Sigmoid colon (tissue), 7 donors: ENCODE results near the gene ASB7. TPM values are rescaled to one million over a fixed set of nuclear protein-coding genes. Genes with fewer than 3 reads are reported as not detected.
A peak's percentile ranks its signal among the peaks of the same experiment; 100 is the strongest.

Source experiments
- DNase-seq: peaks from one replicate; pipeline ENCODE4 v3.0.0-alpha.2; 2019
- H3K27ac ChIP-seq, 4 donors: fragments of 200-600 bp; sonication (generic); one replicate each; pipeline ENCODE4 v1.5.1; 2016 to 2019; ENCODE audit warnings: mild to moderate bottlenecking in 1 of 4
- H3K27me3 ChIP-seq, 3 donors: fragments of 200-600 bp; sonication (generic); one replicate each; pipeline ENCODE4 v1.5.1; 2019; ENCODE audit warnings: mild to moderate bottlenecking in 1 of 3
- H3K36me3 ChIP-seq, 4 donors: fragments of 200-600 bp; sonication (generic); one replicate each; pipeline ENCODE4 v1.5.1; 2016 to 2019
- H3K4me1 ChIP-seq, 4 donors: fragments of 200-600 bp; sonication (generic); one replicate each; pipeline ENCODE4 v1.5.1; 2017 to 2019
- H3K4me3 ChIP-seq, 4 donors: fragments of 200-600 bp; sonication (generic); one replicate each; pipeline ENCODE4 v1.5.1; 2017 to 2019; ENCODE audit warnings: mild to moderate bottlenecking in 2 of 4, moderate library complexity in 1 of 4
- H3K9me3 ChIP-seq, 4 donors: fragments of 200-600 bp in 3 of 4; sonication (generic) in 3 of 4; one replicate each; pipeline versions ENCODE4 v1.5.1 to v1.6.1; 2013 to 2019
- CTCF ChIP-seq, 4 experiments: fragments of 450-650 bp in 3 of 4; fragments of 200-600 bp in 1 of 4; IDR thresholded peaks; one replicate each; pipeline ENCODE4 v1.5.1; 2016 to 2019; ENCODE audit warnings: antibody characterized with exemption in 4 of 4, mild to moderate bottlenecking in 3 of 4, moderate library complexity in 2 of 4
- EP300 ChIP-seq, 4 donors: sonication (generic); formaldehyde crosslinking; IDR thresholded peaks; one replicate each; pipeline ENCODE4 v1.6.1; 2017; ENCODE audit warnings: antibody characterized with exemption in 4 of 4
- POLR2A ChIP-seq, 2 donors: fragments of 450-650 bp; IDR thresholded peaks; one replicate each; pipeline ENCODE4 v1.6.1; 2016; ENCODE audit warnings: antibody characterized with exemption in 2 of 2, mild to moderate bottlenecking in 2 of 2, moderate library complexity in 2 of 2
- POLR2AphosphoS5 ChIP-seq, 4 donors: sonication (generic); formaldehyde crosslinking; IDR thresholded peaks; one replicate each; pipeline ENCODE4 v1.6.1; 2017; ENCODE audit warnings: antibody characterized with exemption in 4 of 4
- WGBS, 2 donors: extraction: QIAGEN DNeasy Blood & Tissue Kit; methylation state at CpG; one replicate each; pipeline ENCODE4 v1.1.7; 2013; 5-methylcytosine and 5-hydroxymethylcytosine counted together
- intact Hi-C: fragments of 100-400 bp; cut with DNase I; formaldehyde crosslinking; loops from one replicate; pipeline ENCODE4 v1.15.1; 2023
- polyA plus RNA-seq, 3 donors: library from polyadenylated mRNA; stranded (reverse); fragments of 200-250 nt; gene quantifications; one replicate each; pipeline ENCODE4 v1.2.3, GENCODE V29; 2013
- total RNA-seq, 4 donors: library from RNA; depleted of rRNA; stranded (reverse); fragments of >200 nt; gene quantifications; one replicate each; pipeline ENCODE4 v1.1.0, GENCODE V29; 2016
- donor health status: healthy with polysubstance abuse.
- donor health status: Bipolar disorder and iron deficiency.
- donor health status: healthy.

ASB7 gene
- total and polyA plus RNA-seq, 7 donors, result 7.2 to 15.7 (median 10.7) TPM

DNA sequence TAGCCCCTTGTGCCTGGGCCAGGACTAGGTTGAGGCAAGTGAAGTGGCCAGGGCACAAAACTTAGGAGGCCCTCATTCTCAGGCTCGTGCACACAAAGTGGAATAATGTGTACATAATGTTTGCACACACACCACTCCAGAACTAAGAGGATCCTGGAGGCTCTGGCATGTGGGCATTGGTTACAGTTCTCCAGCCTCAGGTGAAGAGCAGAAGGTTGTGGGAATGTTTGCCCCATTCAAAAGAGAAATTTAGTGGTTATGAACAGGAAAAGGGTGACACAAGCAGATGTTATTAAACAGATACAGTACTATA is 31.3 kb downstream of the ASB7 start:
- Histone ChIP-seq H3K27me3 (no peaks in the 10 kb centered on the region), H3K4me1 (peaks cover 0 to 27% (median 8%) of the 10 kb centered on the region in 4 donors), H3K36me3 (peaks cover 0 to 35% (median 6%) of the 10 kb centered on the region in 4 donors), H3K9me3 (no peaks in the 10 kb centered on the region), H3K27ac (no peak overlapping the region), H3K4me3 (no peak overlapping the region)
- TF ChIP-seq POLR2AphosphoS5 (IDR thresholded peaks at IDR 0.05), result no peak
- WGBS, 2 donors, result 69 to 85% methylated on average over 1 of the region's 1 CpG
- intact Hi-C loops, result no loop called here
- no peak for DNase-seq

GRCh38 chr15:100635406-100636071 is 33.1 kb downstream of the ASB7 start:
- H3K4me1 ChIP-seq, result peaks cover 0 to 32% (median 16%) of the 10 kb centered on the region in 4 donors
- peaks cover 0 to 21% (median 5%) of the 10 kb centered on the region in 4 donors for H3K36me3 ChIP-seq
- H3K27me3 ChIP-seq, result no peaks in the 10 kb centered on the region
- DNase-seq, result no peak
- H3K4me3 ChIP-seq, result no peak overlapping the region
- no peak for TF ChIP-seq EP300 (IDR thresholded peaks at IDR 0.05)
- no peak for TF ChIP-seq CTCF (IDR thresholded peaks at IDR 0.05)
- no peak for TF ChIP-seq POLR2AphosphoS5 (IDR thresholded peaks at IDR 0.05)
- TF ChIP-seq POLR2A (IDR thresholded peaks at IDR 0.05), result no peak
- intact Hi-C loops, result no loop called here
- H3K27ac ChIP-seq, result no peak overlapping the region
- 69 to 88% methylated on average over 11 of the region's 11 CpGs for WGBS, 2 donors
- H3K9me3 ChIP-seq, result no peaks in the 10 kb centered on the region

GRCh38 chr15:100638177-100638730 is 35.9 kb downstream of the ASB7 start:
- Histone ChIP-seq H3K27ac (peak overlapping the region in 1 of 4 donors; percentile 42), H3K9me3 (no peaks in the 10 kb centered on the region), H3K4me3 (no peak overlapping the region), H3K4me1 (peaks cover 0 to 32% (median 12%) of the 10 kb centered on the region in 4 donors), H3K36me3 (no peaks in the 10 kb centered on the region), H3K27me3 (no peaks in the 10 kb centered on the region)
- 53 to 84% methylated on average over 11 of the region's 11 CpGs for WGBS, 2 donors
- no peak for DNase-seq
- no peak for TF ChIP-seq POLR2AphosphoS5 (IDR thresholded peaks at IDR 0.05)
- TF ChIP-seq CTCF (IDR thresholded peaks at IDR 0.05), result no peak
- no peak for TF ChIP-seq POLR2A (IDR thresholded peaks at IDR 0.05)
- TF ChIP-seq EP300 (IDR thresholded peaks at IDR 0.05), result no peak
- intact Hi-C loops, result no loop called here

- no peak for DNase-seq
- Histone ChIP-seq H3K27ac (no peak overlapping the region), H3K27me3 (no peaks in the 10 kb centered on the region), H3K9me3 (no peaks in the 10 kb centered on the region), H3K4me1 (peaks cover 0 to 32% (median 12%) of the 10 kb centered on the region in 4 donors), H3K36me3 (no peaks in the 10 kb centered on the region), H3K4me3 (no peak overlapping the region)
- intact Hi-C loops, result no loop called here
- 87 to 93% methylated on average over 9 of the region's 9 CpGs for WGBS, 2 donors
- TF ChIP-seq EP300 (IDR thresholded peaks at IDR 0.05), result no peak
- TF ChIP-seq POLR2AphosphoS5 (IDR thresholded peaks at IDR 0.05), result no peak
- no peak for TF ChIP-seq CTCF (IDR thresholded peaks at IDR 0.05)
- no peak for TF ChIP-seq POLR2A (IDR thresholded peaks at IDR 0.05)
These were observed 40.0 kb downstream of the ASB7 start for GRCh38 chr15:100642213-100642949.

- WGBS, 2 donors, result 82% methylated on average over 4 of the region's 4 CpGs
- H3K9me3 ChIP-seq, result no peaks in the 10 kb centered on the region
- no peak for DNase-seq
- H3K27me3 ChIP-seq, result no peaks in the 10 kb centered on the region
- intact Hi-C loops, result no loop called here
- TF ChIP-seq EP300 (IDR thresholded peaks at IDR 0.05), result no peak
- TF ChIP-seq POLR2A (IDR thresholded peaks at IDR 0.05), result no peak
- TF ChIP-seq POLR2AphosphoS5 (IDR thresholded peaks at IDR 0.05), result no peak
- TF ChIP-seq CTCF (IDR thresholded peaks at IDR 0.05), result no peak
- H3K4me1 ChIP-seq, result peaks cover 0 to 27% (median 9%) of the 10 kb centered on the region in 4 donors
- no peaks in the 10 kb centered on the region for H3K36me3 ChIP-seq
- H3K4me3 ChIP-seq, result no peak overlapping the region
- H3K27ac ChIP-seq, result no peak overlapping the region
These were observed 40.6 kb downstream of the ASB7 start for GRCh38 chr15:100642950-100643338.
